ENCODE measurements around the gene FNTB. TPM values are rescaled to one million over a fixed set of nuclear protein-coding genes. Genes with fewer than 3 reads are reported as not detected.

The FNTB gene
- total RNA-seq, 1 donor from 2014 or later: 28.6 TPM

DNA sequence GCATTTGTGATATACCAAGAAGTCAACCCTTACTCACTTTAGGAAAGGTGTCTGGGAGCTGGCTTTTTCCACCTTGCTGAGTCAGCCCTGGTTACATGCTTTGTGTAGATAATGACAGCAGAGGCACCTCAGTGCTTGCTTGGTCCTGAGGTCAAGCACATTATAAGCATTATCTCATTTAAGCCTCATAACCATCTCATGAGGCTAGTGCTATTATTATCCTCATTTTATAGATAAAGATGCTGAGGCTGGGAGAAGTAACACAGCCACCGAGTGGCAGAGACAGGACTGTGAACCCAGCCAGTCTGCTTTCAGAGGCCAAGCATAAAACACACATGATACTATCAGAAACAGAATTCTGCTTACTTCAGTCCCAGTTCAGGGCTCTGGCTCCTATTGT, 86.2 kb downstream of the FNTB start:
- H3K27ac Mint-ChIP-seq (ENCODE audit: unreplicated experiment): no peak overlapping the region
- H3K9me3 Mint-ChIP-seq: no peaks in the 10 kb centered on the region
- no peaks in the 10 kb centered on the region for H3K4me1 Mint-ChIP-seq

DNA sequence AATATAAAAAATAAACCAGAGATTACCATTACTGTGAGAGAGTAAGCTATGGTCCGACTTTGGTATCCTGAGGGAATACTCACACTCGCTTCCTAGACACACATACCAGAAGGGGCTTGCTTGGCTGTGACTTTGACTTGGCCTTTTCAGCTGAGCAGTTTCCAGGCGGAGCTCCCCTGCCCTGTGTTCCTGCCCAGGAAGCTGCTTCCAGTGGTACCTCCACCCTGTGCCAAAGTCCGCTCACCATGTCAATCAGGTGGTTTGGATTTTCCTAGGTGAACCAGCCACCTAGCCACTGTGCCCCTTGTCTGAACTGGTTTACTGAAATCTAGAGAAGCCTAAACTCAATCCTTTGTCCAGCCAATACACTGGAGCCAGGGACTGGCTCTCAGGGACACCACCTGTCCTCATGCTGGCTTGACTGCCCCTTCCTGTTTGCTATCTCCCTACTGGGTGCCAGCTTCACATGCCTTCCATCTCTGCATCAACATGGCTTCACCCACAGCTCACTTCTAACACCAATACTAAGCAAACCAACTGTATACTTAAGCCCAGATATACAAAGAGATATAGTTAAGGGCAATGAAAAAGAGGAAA, 87.0 kb downstream of the FNTB start:
- Mint-ChIP-seq H3K27ac (ENCODE audit: unreplicated experiment) (no peak overlapping the region), H3K9me3 (no peaks in the 10 kb centered on the region), H3K4me1 (no peaks in the 10 kb centered on the region), H3K4me3 (no peak overlapping the region), H3K36me3 (ENCODE audit: low read depth) (no peaks in the 10 kb centered on the region), H3K27me3 (ENCODE audit: low read depth) (no peaks in the 10 kb centered on the region)
- DNase-seq (ENCODE audit: low read depth, low spot score): no peak
- TF ChIP-seq, protein P1, sequence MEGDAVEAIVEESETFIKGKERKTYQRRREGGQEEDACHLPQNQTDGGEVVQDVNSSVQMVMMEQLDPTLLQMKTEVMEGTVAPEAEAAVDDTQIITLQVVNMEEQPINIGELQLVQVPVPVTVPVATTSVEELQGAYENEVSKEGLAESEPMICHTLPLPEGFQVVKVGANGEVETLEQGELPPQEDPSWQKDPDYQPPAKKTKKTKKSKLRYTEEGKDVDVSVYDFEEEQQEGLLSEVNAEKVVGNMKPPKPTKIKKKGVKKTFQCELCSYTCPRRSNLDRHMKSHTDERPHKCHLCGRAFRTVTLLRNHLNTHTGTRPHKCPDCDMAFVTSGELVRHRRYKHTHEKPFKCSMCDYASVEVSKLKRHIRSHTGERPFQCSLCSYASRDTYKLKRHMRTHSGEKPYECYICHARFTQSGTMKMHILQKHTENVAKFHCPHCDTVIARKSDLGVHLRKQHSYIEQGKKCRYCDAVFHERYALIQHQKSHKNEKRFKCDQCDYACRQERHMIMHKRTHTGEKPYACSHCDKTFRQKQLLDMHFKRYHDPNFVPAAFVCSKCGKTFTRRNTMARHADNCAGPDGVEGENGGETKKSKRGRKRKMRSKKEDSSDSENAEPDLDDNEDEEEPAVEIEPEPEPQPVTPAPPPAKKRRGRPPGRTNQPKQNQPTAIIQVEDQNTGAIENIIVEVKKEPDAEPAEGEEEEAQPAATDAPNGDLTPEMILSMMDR (conservative IDR thresholded peaks at IDR 0.05): no peak

More for the DNA sequence above, 86.2 kb downstream of the FNTB start:
- Mint-ChIP-seq H3K36me3 (ENCODE audit: low read depth) (no peaks in the 10 kb centered on the region), H3K4me3 (no peak overlapping the region), H3K27me3 (ENCODE audit: low read depth) (no peaks in the 10 kb centered on the region)
- no peak for DNase-seq (ENCODE audit: low read depth, low spot score)
- TF ChIP-seq, protein P1 (conservative IDR thresholded peaks at IDR 0.05): no peak

DNA sequence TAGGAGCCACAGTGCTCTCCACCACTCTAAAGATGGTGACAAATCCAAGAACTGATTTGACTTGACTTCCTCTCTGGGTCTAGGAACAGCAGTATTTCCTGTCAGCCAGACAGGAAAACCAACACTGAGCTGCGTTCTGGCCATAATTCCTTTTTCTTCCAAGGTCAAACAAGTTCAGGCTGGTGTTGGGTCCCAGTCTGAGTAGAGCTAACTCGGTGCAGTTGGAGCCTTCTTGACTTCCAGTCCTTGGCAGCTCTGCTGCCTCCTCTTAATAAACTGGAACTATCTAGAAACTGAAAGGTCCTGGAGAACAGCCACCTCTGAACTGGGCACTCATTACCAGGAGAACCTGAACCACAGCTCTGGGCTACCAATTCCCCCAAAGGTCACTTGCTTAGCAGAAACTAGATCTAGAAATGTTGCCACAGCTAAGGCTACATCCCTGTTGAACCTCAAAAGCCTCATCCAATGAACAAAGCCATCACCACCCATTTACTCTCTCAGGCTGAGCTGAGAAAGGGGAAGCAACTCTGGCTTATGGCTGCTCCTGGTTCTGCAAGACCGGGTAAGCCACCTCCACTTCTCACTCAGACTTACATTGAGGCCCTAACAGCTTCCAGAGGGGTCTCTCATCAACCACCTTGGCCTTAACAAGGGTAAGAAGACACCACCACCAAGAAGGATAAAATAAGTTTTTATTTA, 87.9 kb downstream of the FNTB start:
- Mint-ChIP-seq H3K36me3 (ENCODE audit: low read depth) (no peaks in the 10 kb centered on the region), H3K27me3 (ENCODE audit: low read depth) (no peaks in the 10 kb centered on the region), H3K9me3 (no peaks in the 10 kb centered on the region), H3K4me3 (no peak overlapping the region), H3K27ac (ENCODE audit: unreplicated experiment) (no peak overlapping the region), H3K4me1 (no peaks in the 10 kb centered on the region)
- TF ChIP-seq, protein P1 (conservative IDR thresholded peaks at IDR 0.05): no peak
- DNase-seq (ENCODE audit: low read depth, low spot score): no peak

DNA sequence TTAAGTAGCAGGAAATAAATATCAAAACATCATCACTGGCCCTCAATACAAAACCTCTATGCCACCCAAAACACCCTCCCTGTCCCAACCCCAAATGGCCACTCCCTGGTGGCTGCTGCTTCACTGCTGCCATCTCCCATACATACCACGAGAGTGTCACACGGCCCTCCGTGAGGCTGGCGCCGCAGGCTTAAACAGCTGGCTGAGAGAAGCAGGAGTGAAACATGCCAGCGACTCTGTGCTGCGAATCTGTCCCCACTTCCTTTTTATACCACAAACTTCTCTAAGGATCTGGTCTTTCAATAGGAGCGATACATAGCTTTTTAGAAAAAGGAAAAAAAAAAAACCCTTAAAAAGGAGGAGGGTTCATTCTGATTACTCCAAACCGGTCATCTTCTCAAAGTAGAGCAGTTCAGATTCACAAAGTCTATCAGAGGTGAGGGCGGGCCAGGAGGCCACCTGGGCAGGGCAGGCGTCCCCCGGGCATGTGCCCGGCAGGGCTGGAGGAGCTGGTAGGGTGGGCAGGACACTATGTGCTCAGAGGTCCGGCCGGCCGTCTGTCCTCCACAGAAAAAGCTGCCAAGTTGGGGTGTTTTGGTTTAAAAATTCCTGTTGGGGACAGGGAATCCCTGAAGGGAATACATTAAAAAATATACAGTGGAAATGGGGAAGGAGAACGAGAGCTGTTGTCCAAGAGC, 89.1 kb downstream of the FNTB start:
- no peak for DNase-seq (ENCODE audit: low read depth, low spot score)
- no peak overlapping the region for H3K27ac Mint-ChIP-seq (ENCODE audit: unreplicated experiment)
- no peak overlapping the region for H3K4me3 Mint-ChIP-seq
- no peaks in the 10 kb centered on the region for H3K27me3 Mint-ChIP-seq (ENCODE audit: low read depth)
- TF ChIP-seq, protein P1 (conservative IDR thresholded peaks at IDR 0.05): no peak
- H3K36me3 Mint-ChIP-seq (ENCODE audit: low read depth): peaks cover 6% of the 10 kb centered on the region
- no peaks in the 10 kb centered on the region for H3K9me3 Mint-ChIP-seq
- H3K4me1 Mint-ChIP-seq: no peaks in the 10 kb centered on the region

DNA sequence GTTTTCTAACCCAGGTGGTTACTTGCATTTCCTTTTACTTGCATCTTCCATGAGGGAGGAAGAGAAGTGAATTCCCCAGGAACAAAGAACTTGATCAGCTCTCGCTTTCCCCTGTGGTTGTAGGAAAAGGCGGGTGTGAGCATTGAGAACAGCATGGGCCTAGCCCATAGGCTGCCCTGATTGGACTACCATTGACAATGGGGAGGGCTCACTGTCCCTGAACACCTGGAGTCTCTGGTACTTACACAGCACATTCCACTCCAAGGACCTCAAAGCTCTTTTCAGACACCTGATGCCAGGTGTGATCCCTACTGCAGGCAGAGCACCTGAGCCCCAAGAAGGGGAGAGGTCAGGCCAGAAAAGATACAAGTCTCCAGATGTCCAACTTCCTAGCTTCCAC, 90.6 kb downstream of the FNTB start:
- TF ChIP-seq, protein P1 (conservative IDR thresholded peaks at IDR 0.05): no peak
- H3K4me1 Mint-ChIP-seq: no peaks in the 10 kb centered on the region
- no peak overlapping the region for H3K27ac Mint-ChIP-seq (ENCODE audit: unreplicated experiment)
- no peaks in the 10 kb centered on the region for H3K9me3 Mint-ChIP-seq
- no peak for DNase-seq (ENCODE audit: low read depth, low spot score)
- H3K27me3 Mint-ChIP-seq (ENCODE audit: low read depth): no peaks in the 10 kb centered on the region
- H3K4me3 Mint-ChIP-seq: no peak overlapping the region
- H3K36me3 Mint-ChIP-seq (ENCODE audit: low read depth): peaks cover 6% of the 10 kb centered on the region

Data from neural crest cell (in vitro differentiated cells).